GM12875 (cell line): Measurements from ENCODE around the gene REPS1.

Experiments used
- H3K4me3 ChIP-seq: one replicate; pipeline ENCODE4 v1.5.1; 2011; ENCODE audit warnings: low read depth, low read length, control low read depth
- CTCF ChIP-seq: IDR thresholded peaks from 2 replicates; pipeline ENCODE4 v1.5.1; 2011; ENCODE audit warnings: low read depth, mild to moderate bottlenecking, control low read depth, inconsistent platforms, low read length, moderate library complexity, borderline replicate concordance; ENCODE audit not compliant: insufficient read depth

Gene REPS1

GRCh38 chr6:138959521-138959920 lies 28.5 kb downstream of the REPS1 start:
- TF ChIP-seq CTCF, result no peak
- no peak overlapping the region for H3K4me3 ChIP-seq

- H3K4me3 ChIP-seq, result no peak overlapping the region
- no peak for TF ChIP-seq CTCF
Measured at GRCh38 chr6:138958595-138958994, 29.5 kb downstream of the REPS1 start.

- TF ChIP-seq CTCF, result no peak
- H3K4me3 ChIP-seq, result no peak overlapping the region
Measured at GRCh38 chr6:138957903-138958302, 30.1 kb downstream of the REPS1 start.

GRCh38 chr6:138957484-138957883 lies 30.6 kb downstream of the REPS1 start:
- TF ChIP-seq CTCF, result no peak
- H3K4me3 ChIP-seq, result no peak overlapping the region

- TF ChIP-seq CTCF, result no peak
- H3K4me3 ChIP-seq, result no peak overlapping the region
Measured at GRCh38 chr6:138956244-138956924, 31.7 kb downstream of the REPS1 start.

- H3K4me3 ChIP-seq, result no peak overlapping the region
- no peak for TF ChIP-seq CTCF
Measured at GRCh38 chr6:138955262-138955661, 32.8 kb downstream of the REPS1 start.

GRCh38 chr6:138953451-138953850 lies 34.6 kb downstream of the REPS1 start:
- H3K4me3 ChIP-seq, result no peak overlapping the region
- no peak for TF ChIP-seq CTCF
